PC-3 (cell line): ENCODE results near the gene CRABP1. TPM values are rescaled to one million over a fixed set of nuclear protein-coding genes. Genes with fewer than 3 reads are reported as not detected.

Experiments
- ATAC-seq: fragments of 200-7000 bp; cut with Tn5 transposase; 2 replicates; pipeline ENCODE4 v1.9.1; 2020; ENCODE audit warnings: mild to moderate bottlenecking, moderate library complexity
- BruUV-seq: library from RNA; stranded (reverse); fragments of 400-500 nt; replicated peaks from 2 replicates; lab custom pipeline; 2021; lab: Mats Ljungman, UMichigan
- CTCF ChIA-PET: fragments of 300-600 bp; sonication (Branson Sonifier 250); formaldehyde crosslinking; loops from one replicate; lab custom pipeline; 2022; ENCODE audit warnings: antibody characterized with exemption; lab: Charles Lee
- POLR2A ChIA-PET: fragments of 300-600 bp; sonication (Branson Sonifier 250); formaldehyde crosslinking; loops from one replicate; lab custom pipeline; 2022; ENCODE audit warnings: antibody characterized with exemption; ENCODE audit not compliant: unreplicated experiment; lab: Charles Lee
- DNase-seq: peaks from one replicate; pipeline ENCODE4 v3.0.0-alpha.2; 2015
- H2AFZ ChIP-seq: fragments of 300-600 bp; sonication (generic); 2 replicates; pipeline ENCODE4 v1.6.0; 2016; ENCODE audit warnings: antibody characterized with exemption, low read length
- H3F3A ChIP-seq: fragments of 300-600 bp; sonication (generic); one replicate; pipeline ENCODE4 v1.6.0; 2017; ENCODE audit warnings: antibody characterized with exemption, low read length, control low read depth, mild to moderate bottlenecking; ENCODE audit not compliant: unreplicated experiment
- H3K27ac ChIP-seq: fragments of 300-600 bp; sonication (generic); 2 replicates; pipeline ENCODE4 v1.5.1; 2016; ENCODE audit warnings: mild to moderate bottlenecking, low read length
- H3K27me3 ChIP-seq: fragments of 300-600 bp; sonication (generic); 2 replicates; pipeline ENCODE4 v1.6.1; 2016; ENCODE audit warnings: low read length, mixed read lengths
- H3K36me3 ChIP-seq: fragments of 300-600 bp; sonication (generic); 2 replicates; pipeline ENCODE4 v1.6.1; 2016; ENCODE audit warnings: low read depth, mixed run types, low read length, mixed read lengths
- H3K4me1 ChIP-seq: fragments of 300-600 bp; sonication (generic); 2 replicates; pipeline ENCODE4 v1.5.1; 2016; ENCODE audit warnings: low read length; ENCODE audit not compliant: insufficient read depth
- H3K4me2 ChIP-seq: fragments of 300-600 bp; sonication (generic); 2 replicates; pipeline ENCODE4 v1.6.0; 2016; ENCODE audit warnings: low read length
- H3K4me3 ChIP-seq: fragments of 300-600 bp; sonication (generic); 2 replicates; pipeline ENCODE4 v1.5.1; 2016; ENCODE audit warnings: mild to moderate bottlenecking, low read length, mixed read lengths
- H3K79me2 ChIP-seq: fragments of 300-600 bp; sonication (generic); 2 replicates; pipeline ENCODE4 v1.6.1; 2017; ENCODE audit warnings: low read length, mixed read lengths
- H3K9ac ChIP-seq: fragments of 300-600 bp; sonication (generic); 2 replicates; pipeline ENCODE4 v1.6.0; 2016; ENCODE audit warnings: mild to moderate bottlenecking, low read length
- H3K9me2 ChIP-seq: fragments of 300-600 bp; sonication (generic); replicated peaks from 2 replicates; pipeline ENCODE4 v1.6.1; 2016; ENCODE audit warnings: mixed run types, low read length, mixed read lengths
- H3K9me3 ChIP-seq: fragments of 300-600 bp; sonication (generic); 2 replicates; pipeline ENCODE4 v1.6.1; 2016; ENCODE audit warnings: low read length, mixed read lengths
- H4K20me1 ChIP-seq: fragments of 300-600 bp; sonication (generic); 2 replicates; pipeline ENCODE4 v1.6.1; 2016; ENCODE audit warnings: low read length, mixed read lengths
- CTCF ChIP-seq: fragments of 300-600 bp; sonication (generic); conservative IDR thresholded peaks from 2 replicates; pipeline ENCODE4 v1.5.1; 2017; ENCODE audit warnings: antibody characterized with exemption, low read depth, mild to moderate bottlenecking, low read length
- EZH2 ChIP-seq: fragments of 300-600 bp; sonication (generic); IDR thresholded peaks from one replicate; pipeline ENCODE4 v1.6.1; 2017; ENCODE audit warnings: antibody characterized with exemption, mild to moderate bottlenecking, low read length; ENCODE audit not compliant: unreplicated experiment
- EZH2phosphoT487 ChIP-seq: fragments of 300-600 bp; sonication (generic); IDR thresholded peaks from 2 replicates; pipeline ENCODE4 v1.6.1; 2018; ENCODE audit warnings: mild to moderate bottlenecking, antibody characterized with exemption, low read length, borderline replicate concordance
- intact Hi-C: fragments of 100-400 bp; cut with micrococcal nuclease; formaldehyde crosslinking; loops from 2 replicates; pipeline ENCODE4 v1.9.0; 2023
- total RNA-seq: library from RNA; depleted of rRNA; stranded (reverse); fragments of >200 nt; gene quantifications from 2 replicates; pipeline ENCODE4 v1.2.3, GENCODE V29; 2014

The CRABP1 gene
- total RNA-seq, 1 experiment from 2014 or later = not detected

GRCh38 chr15:78347586-78348543, 7.7 kb downstream of the CRABP1 start:
- no peaks in the 10 kb centered on the region for H4K20me1 ChIP-seq
- peak; percentile 56 for DNase-seq
- peak overlapping the region; percentile 72 for H2AFZ ChIP-seq
- CTCF ChIA-PET = no interaction called here
- H3K9me3 ChIP-seq = no peaks in the 10 kb centered on the region
- H3K4me1 ChIP-seq = peaks cover 14% of the 10 kb centered on the region
- H3K36me3 ChIP-seq = no peaks in the 10 kb centered on the region
- peak overlapping the region; percentile 50 for H3K4me2 ChIP-seq
- no peak for TF ChIP-seq EZH2phosphoT487
- no peak for TF ChIP-seq CTCF
- TF ChIP-seq EZH2 = no peak
- H3K9ac ChIP-seq = no peak overlapping the region
- H3F3A ChIP-seq = no peaks in the 10 kb centered on the region
- H3K27ac ChIP-seq = peak overlapping the region; percentile 33
- peaks cover 6% of the 10 kb centered on the region for H3K27me3 ChIP-seq
- intact Hi-C loops = no loop called here
- BruUV-seq = no TSS peak
- no peaks in the 10 kb centered on the region for H3K79me2 ChIP-seq
- POLR2A ChIA-PET = no interaction called here
- H3K9me2 ChIP-seq = no peaks in the 10 kb centered on the region
- no peak for ATAC-seq
- H3K4me3 ChIP-seq = no peak overlapping the region

GRCh38 chr15:78350058-78350457, 9.9 kb downstream of the CRABP1 start:
- BruUV-seq = no TSS peak
- ATAC-seq (no peak), DNase-seq (no peak)
- H3K4me2 ChIP-seq = no peak overlapping the region
- no peak overlapping the region for H3K9ac ChIP-seq
- no peaks in the 10 kb centered on the region for H3K9me2 ChIP-seq
- no peak overlapping the region for H3K27ac ChIP-seq
- TF ChIP-seq CTCF = no peak
- TF ChIP-seq EZH2phosphoT487 = no peak
- TF ChIP-seq EZH2 = no peak
- ChIA-PET POLR2A (no interaction called here), CTCF (no interaction called here)
- H3K9me3 ChIP-seq = no peaks in the 10 kb centered on the region
- no peak overlapping the region for H2AFZ ChIP-seq
- intact Hi-C loops = no loop called here
- no peak overlapping the region for H3K4me3 ChIP-seq
- H4K20me1 ChIP-seq = no peaks in the 10 kb centered on the region
- H3K4me1 ChIP-seq = peaks cover 14% of the 10 kb centered on the region
- no peaks in the 10 kb centered on the region for H3K36me3 ChIP-seq
- H3F3A ChIP-seq = no peaks in the 10 kb centered on the region
- no peaks in the 10 kb centered on the region for H3K79me2 ChIP-seq
- no peaks in the 10 kb centered on the region for H3K27me3 ChIP-seq

GRCh38 chr15:78351539-78351938, 11.4 kb downstream of the CRABP1 start:
- no peak overlapping the region for H2AFZ ChIP-seq
- intact Hi-C loops = no loop called here
- H4K20me1 ChIP-seq = no peaks in the 10 kb centered on the region
- H3K4me2 ChIP-seq = no peak overlapping the region
- no peak for DNase-seq
- peaks cover 14% of the 10 kb centered on the region for H3K4me1 ChIP-seq
- H3K4me3 ChIP-seq = no peak overlapping the region
- BruUV-seq = no TSS peak
- no peak overlapping the region for H3K9ac ChIP-seq
- no peak for ATAC-seq
- H3F3A ChIP-seq = no peaks in the 10 kb centered on the region
- H3K9me2 ChIP-seq = no peaks in the 10 kb centered on the region
- ChIA-PET POLR2A (no interaction called here), CTCF (no interaction called here)
- TF ChIP-seq CTCF (no peak), EZH2 (no peak), EZH2phosphoT487 (no peak)
- no peak overlapping the region for H3K27ac ChIP-seq
- no peaks in the 10 kb centered on the region for H3K36me3 ChIP-seq
- H3K79me2 ChIP-seq = no peaks in the 10 kb centered on the region
- H3K27me3 ChIP-seq = no peaks in the 10 kb centered on the region
- no peaks in the 10 kb centered on the region for H3K9me3 ChIP-seq
